OCI-LY7 (cell line): ENCODE results near the gene LRRC55. TPM values are rescaled to one million over a fixed set of nuclear protein-coding genes. Genes with fewer than 3 reads are reported as not detected.

ENCODE experiments used
- BruUV-seq: library from RNA; stranded (reverse); fragments of 400-500 nt; replicated peaks from 2 replicates; lab custom pipeline; 2021; lab: Mats Ljungman, UMichigan
- CTCF ChIA-PET: fragments of 300-600 bp; sonication (Branson Sonifier 250); formaldehyde crosslinking; loops from one replicate; lab custom pipeline; 2022; ENCODE audit warnings: antibody characterized with exemption; ENCODE audit not compliant: unreplicated experiment; lab: Charles Lee
- POLR2A ChIA-PET: fragments of 300-600 bp; sonication (Branson Sonifier 250); formaldehyde crosslinking; loops from one replicate; lab custom pipeline; 2022; ENCODE audit warnings: antibody characterized with exemption; lab: Charles Lee
- DNase-seq: peaks from one replicate; pipeline ENCODE4 v3.0.0-alpha.2; 2015; ENCODE audit warnings: low spot score
- H2AFZ ChIP-seq: fragments of 200-600 bp; sonication (generic), shearing (Covaris generic); 2 replicates; pipeline ENCODE4 v1.6.1; 2014; ENCODE audit warnings: mild to moderate bottlenecking, antibody characterized with exemption, low read length, moderate library complexity
- H3K27ac ChIP-seq: fragments of 200-600 bp; sonication (generic); 2 replicates; pipeline ENCODE4 v1.5.1; 2014; ENCODE audit warnings: mixed run types, low read depth, mild to moderate bottlenecking, moderate library complexity, low read length, inconsistent platforms; ENCODE audit not compliant: poor library complexity, severe bottlenecking
- H3K36me3 ChIP-seq: fragments of 200-600 bp; sonication (generic); 2 replicates; pipeline ENCODE4 v1.6.1; 2014; ENCODE audit warnings: mild to moderate bottlenecking, antibody characterized with exemption, low read length, moderate library complexity, mixed read lengths; ENCODE audit not compliant: insufficient read depth
- H3K4me1 ChIP-seq: fragments of 200-600 bp; sonication (generic); 2 replicates; pipeline ENCODE4 v1.5.1; 2014; ENCODE audit warnings: mild to moderate bottlenecking, low read length; ENCODE audit not compliant: insufficient read depth, poor library complexity, severe bottlenecking
- H3K4me2 ChIP-seq: fragments of 200-600 bp; sonication (generic); 2 replicates; pipeline ENCODE4 v1.6.1; 2014; ENCODE audit warnings: mild to moderate bottlenecking, low read length
- H3K4me3 ChIP-seq: fragments of 200-600 bp; sonication (generic); 2 replicates; pipeline ENCODE4 v1.5.1; 2014; ENCODE audit warnings: mild to moderate bottlenecking, low read depth, low read length; ENCODE audit not compliant: poor library complexity, severe bottlenecking
- H3K79me2 ChIP-seq: fragments of 200-600 bp; sonication (generic); 2 replicates; pipeline ENCODE4 v1.6.1; 2016; ENCODE audit warnings: low read depth, mild to moderate bottlenecking, low read length, moderate library complexity, mixed read lengths; ENCODE audit not compliant: insufficient read depth
- H3K9me2 ChIP-seq: fragments of 200-600 bp; sonication (generic); 2 replicates; pipeline ENCODE4 v1.6.1; 2016; ENCODE audit warnings: mild to moderate bottlenecking, low read length, mixed read lengths; ENCODE audit not compliant: insufficient read depth
- H3K9me3 ChIP-seq: fragments of 200-600 bp; sonication (generic); 2 replicates; pipeline ENCODE4 v1.6.1; 2014; ENCODE audit warnings: mild to moderate bottlenecking, mixed run types, low read length, mixed read lengths
- H4K20me1 ChIP-seq: fragments of 200-600 bp; sonication (generic); 2 replicates; pipeline ENCODE4 v1.6.1; 2014; ENCODE audit warnings: mild to moderate bottlenecking, antibody characterized with exemption, low read length, moderate library complexity, mixed read lengths; ENCODE audit not compliant: insufficient read depth
- EZH2phosphoT487 ChIP-seq: fragments of 200-600 bp; sonication (generic); IDR thresholded peaks from 2 replicates; pipeline ENCODE4 v1.6.1; 2018; ENCODE audit warnings: low read depth, borderline replicate concordance, mild to moderate bottlenecking, mixed run types, antibody characterized with exemption, low read length, moderate library complexity, mixed read lengths
- intact Hi-C: fragments of 100-400 bp; cut with micrococcal nuclease; formaldehyde crosslinking; loops from one replicate; pipeline ENCODE4 v1.10.0; 2022; ENCODE audit not compliant: unreplicated experiment
- total RNA-seq, 2 experiments: library from RNA; depleted of rRNA in 1 of 2; stranded (reverse); fragments of >200 nt in 1 of 2; shearing (Covaris generic) in 1 of 2; gene quantifications; 2 replicates each; pipeline ENCODE4 v1.2.3, GENCODE V29; 2014 to 2022
- TF ChIP-seq, protein P1 (sequence below): fragments of 200-600 bp; sonication (generic); conservative IDR thresholded peaks from 2 replicates; pipeline ENCODE4 v1.5.1; 2014; ENCODE audit warnings: mild to moderate bottlenecking, antibody characterized with exemption, low read length, moderate library complexity, mixed read lengths

Gene LRRC55
- total RNA-seq, 2 experiments from 2014 or later = not detected

DNA sequence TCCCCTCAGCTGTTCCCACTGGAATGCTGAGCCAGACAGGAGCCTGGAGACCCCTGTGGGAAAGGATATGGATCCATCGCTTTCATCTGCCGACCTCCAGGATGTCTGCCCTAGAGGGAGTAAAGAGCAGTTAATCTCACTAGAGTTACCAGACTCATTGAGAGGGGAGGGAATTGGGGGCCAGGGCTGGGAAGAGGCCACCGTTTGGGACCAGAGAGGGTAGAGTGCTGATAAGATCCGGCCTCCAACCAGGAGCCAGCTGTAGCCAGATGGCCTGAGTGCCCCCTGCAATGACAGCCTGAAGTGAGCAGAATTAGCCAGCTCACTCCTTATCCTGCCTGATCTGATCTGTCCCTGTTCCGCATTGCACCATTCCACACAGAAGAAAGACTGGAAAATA, 59.0 kb downstream of the LRRC55 start:
- intact Hi-C loops = loop anchor here (10.0 kb wide), 2 partner anchors 236 to 1296 kb away; no protein-coding TSS in a partner anchor
- Histone ChIP-seq H3K9me3 (no peaks in the 10 kb centered on the region), H2AFZ (no peak overlapping the region), H3K36me3 (no peaks in the 10 kb centered on the region), H3K4me1 (peaks cover 8% of the 10 kb centered on the region), H3K27ac (no peak overlapping the region), H3K9me2 (no peaks in the 10 kb centered on the region), H3K4me2 (no peak overlapping the region), H3K4me3 (no peak overlapping the region), H4K20me1 (no peaks in the 10 kb centered on the region), H3K79me2 (no peaks in the 10 kb centered on the region)
- no peak for DNase-seq
- ChIA-PET POLR2A (no interaction called here), CTCF (interaction anchor here (1.1 kb wide), 1 partner anchor 8 kb away, joined by 4 read pairs; no protein-coding TSS in a partner anchor)
- no peak for TF ChIP-seq EZH2phosphoT487
- TF ChIP-seq, protein P1, sequence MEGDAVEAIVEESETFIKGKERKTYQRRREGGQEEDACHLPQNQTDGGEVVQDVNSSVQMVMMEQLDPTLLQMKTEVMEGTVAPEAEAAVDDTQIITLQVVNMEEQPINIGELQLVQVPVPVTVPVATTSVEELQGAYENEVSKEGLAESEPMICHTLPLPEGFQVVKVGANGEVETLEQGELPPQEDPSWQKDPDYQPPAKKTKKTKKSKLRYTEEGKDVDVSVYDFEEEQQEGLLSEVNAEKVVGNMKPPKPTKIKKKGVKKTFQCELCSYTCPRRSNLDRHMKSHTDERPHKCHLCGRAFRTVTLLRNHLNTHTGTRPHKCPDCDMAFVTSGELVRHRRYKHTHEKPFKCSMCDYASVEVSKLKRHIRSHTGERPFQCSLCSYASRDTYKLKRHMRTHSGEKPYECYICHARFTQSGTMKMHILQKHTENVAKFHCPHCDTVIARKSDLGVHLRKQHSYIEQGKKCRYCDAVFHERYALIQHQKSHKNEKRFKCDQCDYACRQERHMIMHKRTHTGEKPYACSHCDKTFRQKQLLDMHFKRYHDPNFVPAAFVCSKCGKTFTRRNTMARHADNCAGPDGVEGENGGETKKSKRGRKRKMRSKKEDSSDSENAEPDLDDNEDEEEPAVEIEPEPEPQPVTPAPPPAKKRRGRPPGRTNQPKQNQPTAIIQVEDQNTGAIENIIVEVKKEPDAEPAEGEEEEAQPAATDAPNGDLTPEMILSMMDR = no peak
- no TSS peak for BruUV-seq

Other genes with a start within 250 kb of the LRRC55 start
- gene OR5AK2, start 193.0 kb upstream of the LRRC55 start, total RNA-seq (2014; rRNA removed; shearing (Covaris generic)) = not detected in 2 replicates
- gene OR5AK2, start 193.0 kb upstream of the LRRC55 start, total RNA-seq (2022) = not detected in 2 replicates
- gene APLNR, start 55.3 kb downstream of the LRRC55 start, total RNA-seq (2014; rRNA removed; shearing (Covaris generic)) = not detected in 2 replicates
- not detected in 2 replicates for gene APLNR, start 55.3 kb downstream of the LRRC55 start, total RNA-seq (2022)
- 5.3 and 6.4 TPM in 2 replicates for gene TNKS1BP1, start 143.0 kb downstream of the LRRC55 start, total RNA-seq (2014; rRNA removed; shearing (Covaris generic))
- 16.4 and 19.7 TPM in 2 replicates for gene TNKS1BP1, start 143.0 kb downstream of the LRRC55 start, total RNA-seq (2022)
- 146 and 185 TPM in 2 replicates for gene SSRP1, start 153.9 kb downstream of the LRRC55 start, total RNA-seq (2014; rRNA removed; shearing (Covaris generic))
- gene SSRP1, start 153.9 kb downstream of the LRRC55 start, total RNA-seq (2022) = 216 and 221 TPM in 2 replicates
- gene P2RX3, start 156.4 kb downstream of the LRRC55 start, total RNA-seq (2014; rRNA removed; shearing (Covaris generic)) = not detected in 2 replicates
- not detected in 2 replicates for gene P2RX3, start 156.4 kb downstream of the LRRC55 start, total RNA-seq (2022)
- not detected in 2 replicates for gene PRG3, start 199.2 kb downstream of the LRRC55 start, total RNA-seq (2014; rRNA removed; shearing (Covaris generic))
- gene PRG3, start 199.2 kb downstream of the LRRC55 start, total RNA-seq (2022) = not detected in 2 replicates
- 0.28 TPM in 1 of 2 replicates, not detected in the other for gene PRG2, start 208.7 kb downstream of the LRRC55 start, total RNA-seq (2014; rRNA removed; shearing (Covaris generic))
- 1.1 and 1.2 TPM in 2 replicates for gene PRG2, start 208.7 kb downstream of the LRRC55 start, total RNA-seq (2022)
- gene SLC43A3, start 245.2 kb downstream of the LRRC55 start, total RNA-seq (2014; rRNA removed; shearing (Covaris generic)) = 38.4 and 41.3 TPM in 2 replicates
- 55.5 and 62.1 TPM in 2 replicates for gene SLC43A3, start 245.2 kb downstream of the LRRC55 start, total RNA-seq (2022)